Erythroblast (primary cell): ENCODE results near the gene RIPK3.
A peak's percentile ranks its signal among the peaks of the same experiment; 100 is the strongest.

Experiments
- DNase-seq, 2 experiments: peaks; one replicate each; lab custom pipeline; 2025; lab: John Stamatoyannopoulos, UW
- GATA1 ChIP-seq: IDR thresholded peaks from 2 replicates; pipeline ENCODE4 v1.6.1; 2011; ENCODE audit warnings: low read depth, mild to moderate bottlenecking, control low read depth, low read length, moderate library complexity
- POLR2A ChIP-seq: IDR thresholded peaks from 2 replicates; pipeline ENCODE4 v1.6.1; 2011; ENCODE audit warnings: mild to moderate bottlenecking, low read length

RIPK3 gene

DNA sequence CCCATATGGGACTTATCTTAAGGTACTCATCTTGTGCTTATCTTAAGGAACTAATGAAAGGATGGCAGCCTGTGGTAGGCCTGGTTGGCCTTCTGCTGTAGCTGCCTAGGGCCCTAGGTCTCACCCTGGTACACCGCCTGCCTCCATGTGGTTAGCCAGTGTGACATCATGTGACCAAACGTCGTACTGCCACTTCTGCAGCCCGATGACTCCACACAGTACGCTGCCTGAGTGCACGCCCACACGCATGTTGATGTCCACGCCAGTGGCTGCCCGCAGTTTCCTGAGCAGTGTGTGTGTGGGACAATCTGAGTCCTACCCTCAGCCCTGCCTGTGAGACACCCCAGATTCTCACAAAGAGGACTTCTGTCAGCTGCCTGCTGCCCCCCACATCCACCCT lies 10.1 kb downstream of the RIPK3 start:
- TF ChIP-seq POLR2A: no peak
- no peak for TF ChIP-seq GATA1
- peak; percentile 34 to 37 for DNase-seq

DNA sequence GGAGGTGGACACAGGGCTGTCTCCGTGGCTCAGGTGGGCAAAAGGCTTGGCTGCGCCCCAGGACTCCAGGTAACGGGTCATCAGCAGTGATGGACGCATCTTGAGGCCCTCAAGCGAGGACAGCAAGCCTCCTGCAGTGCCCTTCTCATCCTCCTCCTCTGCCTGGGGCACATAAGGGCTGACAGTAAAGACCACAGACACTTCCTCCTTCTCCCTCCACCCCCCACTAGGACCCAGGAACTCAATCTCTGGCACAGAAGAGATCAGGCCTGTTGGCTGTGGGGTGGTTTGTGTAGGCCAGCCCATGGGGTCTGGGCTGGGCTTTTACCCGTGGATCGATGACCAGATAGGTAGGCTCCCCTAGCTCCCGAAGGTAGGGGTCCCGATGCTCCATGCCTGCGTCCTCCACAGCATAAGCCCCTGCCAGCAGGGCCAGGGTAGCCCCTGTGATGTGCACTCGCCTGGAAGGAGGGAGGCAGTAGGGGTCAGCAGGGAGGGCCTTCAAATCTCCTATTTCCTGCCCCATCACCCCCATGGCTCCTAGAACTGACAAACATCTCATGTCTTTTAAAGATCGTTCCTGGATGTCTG lies 10.6 kb downstream of the RIPK3 start:
- TF ChIP-seq GATA1: no peak
- no peak for TF ChIP-seq POLR2A
- DNase-seq: no peak

DNA sequence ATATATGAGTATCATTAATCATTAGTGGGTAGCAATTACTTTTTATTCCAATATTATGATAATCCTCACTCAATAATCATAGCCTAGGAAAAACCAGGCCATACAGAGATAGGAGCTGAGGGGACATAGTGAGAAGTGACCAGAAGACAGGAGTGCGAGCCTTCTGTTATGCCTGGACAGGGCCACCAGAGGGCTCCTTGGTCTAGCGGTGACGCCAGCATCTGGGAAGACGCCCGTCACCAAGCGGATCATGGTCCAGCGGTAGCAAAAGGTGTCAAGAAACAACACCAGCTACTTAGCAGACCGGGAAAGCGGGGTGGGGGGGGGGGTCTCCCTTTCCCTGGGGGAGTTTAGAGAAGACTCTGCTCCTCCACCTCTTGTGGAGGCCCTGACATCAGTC lies 11.9 kb downstream of the RIPK3 start:
- DNase-seq: peak; percentile 24 to 45

DNA sequence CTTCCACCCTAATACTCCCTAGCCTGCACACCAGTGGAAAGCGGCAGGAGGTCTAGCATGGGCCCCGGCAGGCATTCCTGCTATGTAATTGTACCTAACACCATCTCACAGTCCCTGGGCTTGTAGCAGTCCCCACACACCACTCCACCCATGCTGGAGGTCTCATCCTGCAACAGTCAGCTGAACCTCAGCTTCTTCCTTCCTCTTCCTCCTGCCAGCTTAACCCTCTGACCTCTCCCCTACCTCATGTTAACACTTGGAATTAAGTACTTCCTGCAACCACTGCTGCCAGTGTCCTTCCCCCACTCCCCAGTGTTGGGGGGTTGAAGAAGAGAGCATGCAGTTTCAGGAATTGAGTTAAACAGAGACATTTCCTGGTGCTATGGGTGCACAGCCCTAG lies 12.5 kb downstream of the RIPK3 start:
- no peak for DNase-seq
- TF ChIP-seq POLR2A: no peak
- TF ChIP-seq GATA1: no peak

GRCh38 chr14:24325963-24326362 lies 13.8 kb downstream of the RIPK3 start:
- DNase-seq: no peak
- TF ChIP-seq GATA1 (no peak), POLR2A (no peak)

- TF ChIP-seq POLR2A (no peak), GATA1 (no peak)
- DNase-seq: no peak
Measured at GRCh38 chr14:24325041-24325530, 14.7 kb downstream of the RIPK3 start.

DNA sequence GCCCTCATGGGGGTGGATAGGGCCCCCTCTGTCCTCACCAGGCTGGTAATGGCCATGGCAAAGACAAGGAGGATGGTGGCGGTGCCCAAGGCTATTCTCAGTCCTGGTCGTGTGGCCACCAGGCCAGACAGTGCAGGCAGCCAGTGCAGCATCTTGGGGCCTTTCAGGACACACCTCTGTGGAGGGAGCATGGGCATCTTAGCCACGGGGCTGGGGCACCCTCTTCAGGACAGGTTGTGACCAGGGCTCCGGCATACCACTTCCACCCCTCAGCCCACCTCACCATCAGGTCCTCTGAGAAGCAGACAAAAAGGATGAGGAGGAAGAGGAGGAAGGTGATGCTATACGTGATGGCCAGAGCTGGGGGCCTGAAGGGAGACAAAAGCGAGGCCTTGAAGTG lies 15.8 kb downstream of the RIPK3 start:
- DNase-seq: no peak
- TF ChIP-seq GATA1 (no peak), POLR2A (no peak)

- DNase-seq: no peak
- TF ChIP-seq POLR2A (no peak), GATA1 (no peak)
Measured at GRCh38 chr14:24323341-24323740, 16.4 kb downstream of the RIPK3 start.

GRCh38 chr14:24322672-24323071 lies 17.1 kb downstream of the RIPK3 start:
- DNase-seq: no peak
- no peak for TF ChIP-seq POLR2A
- no peak for TF ChIP-seq GATA1

GRCh38 chr14:24321212-24321975 lies 18.4 kb downstream of the RIPK3 start:
- no peak for DNase-seq
- TF ChIP-seq POLR2A (no peak), GATA1 (no peak)

- no peak for DNase-seq
- TF ChIP-seq POLR2A (no peak), GATA1 (no peak)
Measured at GRCh38 chr14:24317141-24317928, 22.5 kb downstream of the RIPK3 start.

GRCh38 chr14:24316597-24316950 lies 23.2 kb downstream of the RIPK3 start:
- DNase-seq: no peak
- TF ChIP-seq GATA1 (no peak), POLR2A (no peak)

DNA sequence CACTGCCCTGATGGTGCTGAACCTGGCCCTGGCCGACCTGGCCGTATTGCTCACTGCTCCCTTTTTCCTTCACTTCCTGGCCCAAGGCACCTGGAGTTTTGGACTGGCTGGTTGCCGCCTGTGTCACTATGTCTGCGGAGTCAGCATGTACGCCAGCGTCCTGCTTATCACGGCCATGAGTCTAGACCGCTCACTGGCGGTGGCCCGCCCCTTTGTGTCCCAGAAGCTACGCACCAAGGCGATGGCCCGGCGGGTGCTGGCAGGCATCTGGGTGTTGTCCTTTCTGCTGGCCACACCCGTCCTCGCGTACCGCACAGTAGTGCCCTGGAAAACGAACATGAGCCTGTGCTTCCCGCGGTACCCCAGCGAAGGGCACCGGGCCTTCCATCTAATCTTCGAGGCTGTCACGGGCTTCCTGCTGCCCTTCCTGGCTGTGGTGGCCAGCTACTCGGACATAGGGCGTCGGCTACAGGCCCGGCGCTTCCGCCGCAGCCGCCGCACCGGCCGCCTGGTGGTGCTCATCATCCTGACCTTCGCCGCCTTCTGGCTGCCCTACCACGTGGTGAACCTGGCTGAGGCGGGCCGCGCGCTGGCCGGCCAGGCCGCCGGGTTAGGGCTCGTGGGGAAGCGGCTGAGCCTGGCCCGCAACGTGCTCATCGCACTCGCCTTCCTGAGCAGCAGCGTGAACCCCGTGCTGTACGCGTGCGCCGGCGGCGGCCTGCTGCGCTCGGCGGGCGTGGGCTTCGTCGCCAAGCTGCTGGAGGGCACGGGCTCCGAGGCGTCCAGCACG lies 23.8 kb downstream of the RIPK3 start:
- TF ChIP-seq GATA1 (no peak), POLR2A (no peak)
- peak; percentile 55 to 61 for DNase-seq
